ENCODE results near the gene B3GALT6.

Gene B3GALT6

GRCh38 chr1:1198423-1199140 lies 33.5 kb upstream of the B3GALT6 start:
- DNase-seq (ENCODE audit: low read depth in 1 of 2, low spot score in 1 of 2) = no peak
- TF ChIP-seq REST (IDR thresholded peaks at IDR 0.05; ENCODE audit: insufficient replicate concordance, low read depth) (no peak), POLR2AphosphoS5 (IDR thresholded peaks at IDR 0.05; ENCODE audit: low read depth) (no peak), GABPA (IDR thresholded peaks at IDR 0.05; ENCODE audit: low read depth) (no peak), CTCF (IDR thresholded peaks at IDR 0.05; ENCODE audit: insufficient read depth, low read length) (no peak), SPI1 (IDR thresholded peaks at IDR 0.05; ENCODE audit: borderline replicate concordance, low read depth) (no peak)
- Histone ChIP-seq H3K27ac (replicated peaks) (no peak overlapping the region), H3K27me3 (ENCODE audit: insufficient read depth, poor library complexity, severe bottlenecking) (peaks cover 27% of the 10 kb centered on the region), H3K4me3 (replicated peaks; ENCODE audit: insufficient read depth, low read length) (no peak overlapping the region)

- DNase-seq (ENCODE audit: low read depth in 1 of 2, low spot score in 1 of 2) = no peak
- TF ChIP-seq CTCF (IDR thresholded peaks at IDR 0.05; ENCODE audit: insufficient read depth, low read length) (no peak), REST (IDR thresholded peaks at IDR 0.05; ENCODE audit: insufficient replicate concordance, low read depth) (no peak), GABPA (IDR thresholded peaks at IDR 0.05; ENCODE audit: low read depth) (no peak), POLR2AphosphoS5 (IDR thresholded peaks at IDR 0.05; ENCODE audit: low read depth) (no peak), SPI1 (IDR thresholded peaks at IDR 0.05; ENCODE audit: borderline replicate concordance, low read depth) (no peak)
- Histone ChIP-seq H3K4me3 (replicated peaks; ENCODE audit: insufficient read depth, low read length) (no peak overlapping the region), H3K27ac (replicated peaks) (no peak overlapping the region), H3K27me3 (ENCODE audit: insufficient read depth, poor library complexity, severe bottlenecking) (peaks cover 30% of the 10 kb centered on the region)
Observed at GRCh38 chr1:1199141-1199960, 32.7 kb upstream of the B3GALT6 start.

- Histone ChIP-seq H3K4me3 (replicated peaks; ENCODE audit: insufficient read depth, low read length) (no peak overlapping the region), H3K27ac (replicated peaks) (no peak overlapping the region), H3K27me3 (ENCODE audit: insufficient read depth, poor library complexity, severe bottlenecking) (peaks cover 38% of the 10 kb centered on the region)
- DNase-seq (ENCODE audit: low read depth in 1 of 2, low spot score in 1 of 2) = no peak
- TF ChIP-seq SPI1 (IDR thresholded peaks at IDR 0.05; ENCODE audit: borderline replicate concordance, low read depth) (no peak), REST (IDR thresholded peaks at IDR 0.05; ENCODE audit: insufficient replicate concordance, low read depth) (no peak), GABPA (IDR thresholded peaks at IDR 0.05; ENCODE audit: low read depth) (no peak)
Observed at GRCh38 chr1:1199961-1200875, 31.8 kb upstream of the B3GALT6 start.

Data from HL-60 (cell line).